Cardiac muscle cell (in vitro differentiated cells and primary cell): ENCODE data around the gene GDE1. TPM values are rescaled to one million over a fixed set of nuclear protein-coding genes. Genes with fewer than 3 reads are reported as not detected.

Experiments used
- DNase-seq, 2 donors: peaks; one replicate each; pipeline versions ENCODE4 v3.0.0 to v3.0.0-alpha.2; 2010 to 2017; ENCODE audit warnings: low read depth in 1 of 2, low spot score in 1 of 2
- H3K27ac ChIP-seq: fragments of 200-600 bp; sonication (generic); 2 replicates; pipeline ENCODE4 v1.5.1; 2016
- H3K27me3 ChIP-seq: fragments of 200-600 bp; sonication (generic); 2 replicates; pipeline ENCODE4 v1.6.0; 2016; ENCODE audit warnings: control low read depth
- H3K36me3 ChIP-seq: fragments of 200-600 bp; sonication (generic); 2 replicates; pipeline ENCODE4 v1.5.1; 2016; ENCODE audit warnings: control low read depth
- H3K4me1 ChIP-seq: fragments of 200-600 bp; sonication (generic); 2 replicates; pipeline ENCODE4 v1.8.1; 2017; ENCODE audit warnings: low read depth, mild to moderate bottlenecking, mixed run types
- H3K4me3 ChIP-seq: fragments of 200-600 bp; sonication (generic); 2 replicates; pipeline ENCODE4 v1.5.1; 2016; ENCODE audit warnings: mild to moderate bottlenecking
- H3K9me3 ChIP-seq: fragments of 200-600 bp; sonication (generic); 2 replicates; pipeline ENCODE4 v1.5.1; 2017; ENCODE audit warnings: low read depth, mild to moderate bottlenecking, control low read depth
- polyA plus RNA-seq: library from polyadenylated mRNA; unstranded; fragments of >200 nt; fragmentation: Nextera tagmentation; extraction: Ambion mirVana; gene quantifications from 2 replicates; pipeline ENCODE4 v1.2.1, GENCODE V29; 2016
- total RNA-seq: library from RNA; depleted of rRNA; stranded (reverse); fragments of >200 nt; gene quantifications from 2 replicates; pipeline ENCODE4 v1.2.3, GENCODE V29; 2016
- TF ChIP-seq, protein P1 (sequence below): IDR thresholded peaks from 2 replicates; pipeline ENCODE4 v1.5.1; 2012; ENCODE audit warnings: low read depth, mild to moderate bottlenecking, low read length

Gene GDE1
- total and polyA plus RNA-seq, 2 experiments from 2014 or later = 52.7 to 84.6 TPM

DNA sequence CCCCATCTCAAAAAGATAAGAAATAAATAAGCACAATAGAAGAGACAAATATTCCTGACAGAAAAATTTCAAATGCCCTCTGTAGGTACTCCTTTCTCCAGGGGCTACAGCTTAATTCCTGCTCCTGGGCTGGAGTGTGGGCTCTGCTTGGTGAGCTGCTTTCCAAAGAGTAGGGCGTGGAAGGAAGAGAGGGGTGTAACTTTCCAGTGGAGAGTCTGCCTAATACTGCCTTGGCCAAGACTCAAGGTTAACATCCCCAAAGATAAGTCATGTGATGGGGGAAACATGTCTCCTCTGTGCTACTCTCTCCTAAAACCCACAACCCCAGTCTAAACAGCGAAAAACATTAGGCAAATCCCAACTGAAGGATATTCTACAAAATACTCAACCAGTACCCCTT lies 61.5 kb downstream of the GDE1 start:
- no peak overlapping the region for H3K4me3 ChIP-seq
- H3K9me3 ChIP-seq = no peaks in the 10 kb centered on the region
- H3K27ac ChIP-seq = no peak overlapping the region
- no peaks in the 10 kb centered on the region for H3K36me3 ChIP-seq
- no peaks in the 10 kb centered on the region for H3K4me1 ChIP-seq
- no peak for DNase-seq
- no peaks in the 10 kb centered on the region for H3K27me3 ChIP-seq
- TF ChIP-seq, protein P1, sequence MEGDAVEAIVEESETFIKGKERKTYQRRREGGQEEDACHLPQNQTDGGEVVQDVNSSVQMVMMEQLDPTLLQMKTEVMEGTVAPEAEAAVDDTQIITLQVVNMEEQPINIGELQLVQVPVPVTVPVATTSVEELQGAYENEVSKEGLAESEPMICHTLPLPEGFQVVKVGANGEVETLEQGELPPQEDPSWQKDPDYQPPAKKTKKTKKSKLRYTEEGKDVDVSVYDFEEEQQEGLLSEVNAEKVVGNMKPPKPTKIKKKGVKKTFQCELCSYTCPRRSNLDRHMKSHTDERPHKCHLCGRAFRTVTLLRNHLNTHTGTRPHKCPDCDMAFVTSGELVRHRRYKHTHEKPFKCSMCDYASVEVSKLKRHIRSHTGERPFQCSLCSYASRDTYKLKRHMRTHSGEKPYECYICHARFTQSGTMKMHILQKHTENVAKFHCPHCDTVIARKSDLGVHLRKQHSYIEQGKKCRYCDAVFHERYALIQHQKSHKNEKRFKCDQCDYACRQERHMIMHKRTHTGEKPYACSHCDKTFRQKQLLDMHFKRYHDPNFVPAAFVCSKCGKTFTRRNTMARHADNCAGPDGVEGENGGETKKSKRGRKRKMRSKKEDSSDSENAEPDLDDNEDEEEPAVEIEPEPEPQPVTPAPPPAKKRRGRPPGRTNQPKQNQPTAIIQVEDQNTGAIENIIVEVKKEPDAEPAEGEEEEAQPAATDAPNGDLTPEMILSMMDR = no peak

DNA sequence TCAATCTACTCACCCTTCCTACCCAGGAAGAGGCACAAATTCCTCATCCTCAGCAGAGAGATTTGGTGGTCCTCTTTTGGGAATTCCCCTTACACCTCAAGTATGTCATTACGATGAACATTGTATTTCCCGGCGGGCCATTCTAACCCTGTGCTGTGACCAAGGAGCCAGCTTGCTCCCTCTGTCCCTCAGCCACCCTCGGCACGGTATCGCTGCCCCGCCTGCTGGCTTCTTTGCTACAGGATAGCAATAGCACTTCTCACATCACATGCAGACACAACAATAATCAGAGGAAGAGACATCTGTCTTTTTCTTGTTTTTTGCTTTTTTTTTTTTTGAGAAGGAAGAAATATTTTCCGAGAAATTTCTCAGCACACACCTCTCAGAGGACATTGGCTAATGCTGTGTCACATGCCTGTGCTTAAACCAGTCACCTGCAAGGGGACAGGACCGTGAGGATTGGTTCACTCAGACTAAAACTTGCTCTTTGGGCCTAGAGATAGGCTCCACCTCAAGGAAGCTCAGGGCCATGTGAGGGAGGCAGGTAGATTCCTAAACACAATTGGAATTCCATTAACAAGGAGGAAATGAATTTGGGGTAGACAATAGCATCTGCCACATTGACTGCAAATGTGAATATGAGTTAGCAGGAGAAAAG lies 63.0 kb downstream of the GDE1 start:
- H3K27ac ChIP-seq = no peak overlapping the region
- H3K9me3 ChIP-seq = no peaks in the 10 kb centered on the region
- no peak for DNase-seq
- no peaks in the 10 kb centered on the region for H3K4me1 ChIP-seq
- no peak overlapping the region for H3K4me3 ChIP-seq
- no peaks in the 10 kb centered on the region for H3K36me3 ChIP-seq
- no peaks in the 10 kb centered on the region for H3K27me3 ChIP-seq
- TF ChIP-seq, protein P1 = no peak

Other genes starting within 250 kb of the GDE1 start
- gene CLEC19A, start 236.4 kb downstream of the GDE1 start, total RNA-seq = not detected in 2 replicates
- not detected in 2 replicates for gene CLEC19A, start 236.4 kb downstream of the GDE1 start, polyA plus RNA-seq
- 0.21 TPM in 1 of 2 replicates, not detected in the other for gene TMC5, start 104.2 kb downstream of the GDE1 start, total RNA-seq
- 0.09 TPM in 1 of 2 replicates, not detected in the other for gene TMC5, start 104.2 kb downstream of the GDE1 start, polyA plus RNA-seq
- gene CCP110, start 1.8 kb upstream of the GDE1 start, total RNA-seq = 6.4 and 11.7 TPM in 2 replicates
- gene CCP110, start 1.8 kb upstream of the GDE1 start, polyA plus RNA-seq = 8.6 and 11.9 TPM in 2 replicates
- gene VPS35L, start 33.6 kb upstream of the GDE1 start, total RNA-seq = 31.5 and 32.5 TPM in 2 replicates
- gene VPS35L, start 33.6 kb upstream of the GDE1 start, polyA plus RNA-seq = 61.6 and 63.0 TPM in 2 replicates
- 11.1 and 22.9 TPM in 2 replicates for gene KNOP1, start 196.1 kb upstream of the GDE1 start, total RNA-seq
- gene KNOP1, start 196.1 kb upstream of the GDE1 start, polyA plus RNA-seq = 19.6 and 38.5 TPM in 2 replicates
- 13.9 and 18.4 TPM in 2 replicates for gene IQCK, start 196.2 kb upstream of the GDE1 start, total RNA-seq
- gene IQCK, start 196.2 kb upstream of the GDE1 start, polyA plus RNA-seq = 13.2 and 17.1 TPM in 2 replicates